ENCODE results near the gene SLC39A2. TPM values are rescaled to one million over a fixed set of nuclear protein-coding genes. Genes with fewer than 3 reads are reported as not detected.

The SLC39A2 gene
- total and polyA plus RNA-seq, 2 experiments from 2014 or later, result not detected

DNA sequence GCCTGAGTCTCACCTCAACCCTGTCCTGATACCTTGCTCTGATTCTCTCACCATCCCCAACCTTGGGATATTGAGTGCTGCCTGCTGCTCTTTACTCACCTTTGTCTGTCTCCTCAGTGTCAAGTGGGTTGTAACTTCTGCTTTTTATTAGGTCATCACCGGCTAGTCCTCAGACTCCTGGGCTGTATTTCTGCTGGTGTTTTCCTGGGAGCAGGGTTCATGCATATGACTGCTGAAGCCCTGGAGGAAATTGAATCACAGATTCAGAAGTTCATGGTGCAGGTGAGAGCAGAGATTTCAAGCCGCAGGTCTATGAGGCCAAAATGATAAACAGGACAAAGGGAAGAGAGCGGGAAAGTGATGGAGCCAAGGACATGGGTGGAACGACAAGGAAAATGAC, 498 bp downstream of the SLC39A2 start:
- H4K20me1 ChIP-seq (replicated peaks; ENCODE audit: insufficient read depth), result no peaks in the 10 kb centered on the region
- H3K9me2 ChIP-seq (ENCODE audit: insufficient read depth), result no peaks in the 10 kb centered on the region
- H3K27me3 ChIP-seq (ENCODE audit: insufficient read depth), result no peaks in the 10 kb centered on the region
- DNase-seq (ENCODE audit: low spot score) (no peak), ATAC-seq (no peak)
- Mint-ChIP-seq H3K4me3 (no peak overlapping the region), H3K27me3 (ENCODE audit: insufficient read depth, low read depth, poor library complexity) (peaks cover 2% of the 10 kb centered on the region), H3K9me3 (no peaks in the 10 kb centered on the region), H3K27ac (no peak overlapping the region), H3K4me1 (peaks cover 23% of the 10 kb centered on the region), H3K36me3 (ENCODE audit: low read depth) (peaks cover 21% of the 10 kb centered on the region)
- H3F3A ChIP-seq (replicated peaks; ENCODE audit: low read depth), result 0 out of 2 replicates have a peak, but pooled peaks cover 4% of the 10 kb centered on the region
- H3K4me1 ChIP-seq (ENCODE audit: insufficient read depth), result peaks cover 6% of the 10 kb centered on the region
- TF ChIP-seq EZH2 (IDR thresholded peaks at IDR 0.05; ENCODE audit: low read depth, unreplicated experiment) (no peak), EZH2phosphoT487 (IDR thresholded peaks at IDR 0.05; ENCODE audit: unreplicated experiment) (no peak), POLR2AphosphoS5 (IDR thresholded peaks at IDR 0.05; ENCODE audit: low read depth) (no peak), CREB1 (CRISPR knock-in tag; IDR thresholded peaks at IDR 0.05; ENCODE audit: low read depth) (no peak), JUNB (IDR thresholded peaks at IDR 0.05; ENCODE audit: unreplicated experiment) (no peak), ZNF331 (CRISPR knock-in tag; IDR thresholded peaks at IDR 0.05; ENCODE audit: low read depth) (no peak), ZNF114 (CRISPR knock-in tag; IDR thresholded peaks at IDR 0.05) (no peak), STAT1 (IDR thresholded peaks at IDR 0.05; ENCODE audit: unreplicated experiment) (no peak), NANOG (IDR thresholded peaks at IDR 0.05; ENCODE audit: borderline replicate concordance) (no peak)
- TF ChIP-seq, protein P1, sequence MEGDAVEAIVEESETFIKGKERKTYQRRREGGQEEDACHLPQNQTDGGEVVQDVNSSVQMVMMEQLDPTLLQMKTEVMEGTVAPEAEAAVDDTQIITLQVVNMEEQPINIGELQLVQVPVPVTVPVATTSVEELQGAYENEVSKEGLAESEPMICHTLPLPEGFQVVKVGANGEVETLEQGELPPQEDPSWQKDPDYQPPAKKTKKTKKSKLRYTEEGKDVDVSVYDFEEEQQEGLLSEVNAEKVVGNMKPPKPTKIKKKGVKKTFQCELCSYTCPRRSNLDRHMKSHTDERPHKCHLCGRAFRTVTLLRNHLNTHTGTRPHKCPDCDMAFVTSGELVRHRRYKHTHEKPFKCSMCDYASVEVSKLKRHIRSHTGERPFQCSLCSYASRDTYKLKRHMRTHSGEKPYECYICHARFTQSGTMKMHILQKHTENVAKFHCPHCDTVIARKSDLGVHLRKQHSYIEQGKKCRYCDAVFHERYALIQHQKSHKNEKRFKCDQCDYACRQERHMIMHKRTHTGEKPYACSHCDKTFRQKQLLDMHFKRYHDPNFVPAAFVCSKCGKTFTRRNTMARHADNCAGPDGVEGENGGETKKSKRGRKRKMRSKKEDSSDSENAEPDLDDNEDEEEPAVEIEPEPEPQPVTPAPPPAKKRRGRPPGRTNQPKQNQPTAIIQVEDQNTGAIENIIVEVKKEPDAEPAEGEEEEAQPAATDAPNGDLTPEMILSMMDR (conservative IDR thresholded peaks at IDR 0.05; ENCODE audit: low read depth in 2 of 2), result no peak
- TF ChIP-seq, protein P2, sequence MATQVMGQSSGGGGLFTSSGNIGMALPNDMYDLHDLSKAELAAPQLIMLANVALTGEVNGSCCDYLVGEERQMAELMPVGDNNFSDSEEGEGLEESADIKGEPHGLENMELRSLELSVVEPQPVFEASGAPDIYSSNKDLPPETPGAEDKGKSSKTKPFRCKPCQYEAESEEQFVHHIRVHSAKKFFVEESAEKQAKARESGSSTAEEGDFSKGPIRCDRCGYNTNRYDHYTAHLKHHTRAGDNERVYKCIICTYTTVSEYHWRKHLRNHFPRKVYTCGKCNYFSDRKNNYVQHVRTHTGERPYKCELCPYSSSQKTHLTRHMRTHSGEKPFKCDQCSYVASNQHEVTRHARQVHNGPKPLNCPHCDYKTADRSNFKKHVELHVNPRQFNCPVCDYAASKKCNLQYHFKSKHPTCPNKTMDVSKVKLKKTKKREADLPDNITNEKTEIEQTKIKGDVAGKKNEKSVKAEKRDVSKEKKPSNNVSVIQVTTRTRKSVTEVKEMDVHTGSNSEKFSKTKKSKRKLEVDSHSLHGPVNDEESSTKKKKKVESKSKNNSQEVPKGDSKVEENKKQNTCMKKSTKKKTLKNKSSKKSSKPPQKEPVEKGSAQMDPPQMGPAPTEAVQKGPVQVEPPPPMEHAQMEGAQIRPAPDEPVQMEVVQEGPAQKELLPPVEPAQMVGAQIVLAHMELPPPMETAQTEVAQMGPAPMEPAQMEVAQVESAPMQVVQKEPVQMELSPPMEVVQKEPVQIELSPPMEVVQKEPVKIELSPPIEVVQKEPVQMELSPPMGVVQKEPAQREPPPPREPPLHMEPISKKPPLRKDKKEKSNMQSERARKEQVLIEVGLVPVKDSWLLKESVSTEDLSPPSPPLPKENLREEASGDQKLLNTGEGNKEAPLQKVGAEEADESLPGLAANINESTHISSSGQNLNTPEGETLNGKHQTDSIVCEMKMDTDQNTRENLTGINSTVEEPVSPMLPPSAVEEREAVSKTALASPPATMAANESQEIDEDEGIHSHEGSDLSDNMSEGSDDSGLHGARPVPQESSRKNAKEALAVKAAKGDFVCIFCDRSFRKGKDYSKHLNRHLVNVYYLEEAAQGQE (IDR thresholded peaks at IDR 0.05; ENCODE audit: unreplicated experiment), result no peak
- TF ChIP-seq, protein P3, sequence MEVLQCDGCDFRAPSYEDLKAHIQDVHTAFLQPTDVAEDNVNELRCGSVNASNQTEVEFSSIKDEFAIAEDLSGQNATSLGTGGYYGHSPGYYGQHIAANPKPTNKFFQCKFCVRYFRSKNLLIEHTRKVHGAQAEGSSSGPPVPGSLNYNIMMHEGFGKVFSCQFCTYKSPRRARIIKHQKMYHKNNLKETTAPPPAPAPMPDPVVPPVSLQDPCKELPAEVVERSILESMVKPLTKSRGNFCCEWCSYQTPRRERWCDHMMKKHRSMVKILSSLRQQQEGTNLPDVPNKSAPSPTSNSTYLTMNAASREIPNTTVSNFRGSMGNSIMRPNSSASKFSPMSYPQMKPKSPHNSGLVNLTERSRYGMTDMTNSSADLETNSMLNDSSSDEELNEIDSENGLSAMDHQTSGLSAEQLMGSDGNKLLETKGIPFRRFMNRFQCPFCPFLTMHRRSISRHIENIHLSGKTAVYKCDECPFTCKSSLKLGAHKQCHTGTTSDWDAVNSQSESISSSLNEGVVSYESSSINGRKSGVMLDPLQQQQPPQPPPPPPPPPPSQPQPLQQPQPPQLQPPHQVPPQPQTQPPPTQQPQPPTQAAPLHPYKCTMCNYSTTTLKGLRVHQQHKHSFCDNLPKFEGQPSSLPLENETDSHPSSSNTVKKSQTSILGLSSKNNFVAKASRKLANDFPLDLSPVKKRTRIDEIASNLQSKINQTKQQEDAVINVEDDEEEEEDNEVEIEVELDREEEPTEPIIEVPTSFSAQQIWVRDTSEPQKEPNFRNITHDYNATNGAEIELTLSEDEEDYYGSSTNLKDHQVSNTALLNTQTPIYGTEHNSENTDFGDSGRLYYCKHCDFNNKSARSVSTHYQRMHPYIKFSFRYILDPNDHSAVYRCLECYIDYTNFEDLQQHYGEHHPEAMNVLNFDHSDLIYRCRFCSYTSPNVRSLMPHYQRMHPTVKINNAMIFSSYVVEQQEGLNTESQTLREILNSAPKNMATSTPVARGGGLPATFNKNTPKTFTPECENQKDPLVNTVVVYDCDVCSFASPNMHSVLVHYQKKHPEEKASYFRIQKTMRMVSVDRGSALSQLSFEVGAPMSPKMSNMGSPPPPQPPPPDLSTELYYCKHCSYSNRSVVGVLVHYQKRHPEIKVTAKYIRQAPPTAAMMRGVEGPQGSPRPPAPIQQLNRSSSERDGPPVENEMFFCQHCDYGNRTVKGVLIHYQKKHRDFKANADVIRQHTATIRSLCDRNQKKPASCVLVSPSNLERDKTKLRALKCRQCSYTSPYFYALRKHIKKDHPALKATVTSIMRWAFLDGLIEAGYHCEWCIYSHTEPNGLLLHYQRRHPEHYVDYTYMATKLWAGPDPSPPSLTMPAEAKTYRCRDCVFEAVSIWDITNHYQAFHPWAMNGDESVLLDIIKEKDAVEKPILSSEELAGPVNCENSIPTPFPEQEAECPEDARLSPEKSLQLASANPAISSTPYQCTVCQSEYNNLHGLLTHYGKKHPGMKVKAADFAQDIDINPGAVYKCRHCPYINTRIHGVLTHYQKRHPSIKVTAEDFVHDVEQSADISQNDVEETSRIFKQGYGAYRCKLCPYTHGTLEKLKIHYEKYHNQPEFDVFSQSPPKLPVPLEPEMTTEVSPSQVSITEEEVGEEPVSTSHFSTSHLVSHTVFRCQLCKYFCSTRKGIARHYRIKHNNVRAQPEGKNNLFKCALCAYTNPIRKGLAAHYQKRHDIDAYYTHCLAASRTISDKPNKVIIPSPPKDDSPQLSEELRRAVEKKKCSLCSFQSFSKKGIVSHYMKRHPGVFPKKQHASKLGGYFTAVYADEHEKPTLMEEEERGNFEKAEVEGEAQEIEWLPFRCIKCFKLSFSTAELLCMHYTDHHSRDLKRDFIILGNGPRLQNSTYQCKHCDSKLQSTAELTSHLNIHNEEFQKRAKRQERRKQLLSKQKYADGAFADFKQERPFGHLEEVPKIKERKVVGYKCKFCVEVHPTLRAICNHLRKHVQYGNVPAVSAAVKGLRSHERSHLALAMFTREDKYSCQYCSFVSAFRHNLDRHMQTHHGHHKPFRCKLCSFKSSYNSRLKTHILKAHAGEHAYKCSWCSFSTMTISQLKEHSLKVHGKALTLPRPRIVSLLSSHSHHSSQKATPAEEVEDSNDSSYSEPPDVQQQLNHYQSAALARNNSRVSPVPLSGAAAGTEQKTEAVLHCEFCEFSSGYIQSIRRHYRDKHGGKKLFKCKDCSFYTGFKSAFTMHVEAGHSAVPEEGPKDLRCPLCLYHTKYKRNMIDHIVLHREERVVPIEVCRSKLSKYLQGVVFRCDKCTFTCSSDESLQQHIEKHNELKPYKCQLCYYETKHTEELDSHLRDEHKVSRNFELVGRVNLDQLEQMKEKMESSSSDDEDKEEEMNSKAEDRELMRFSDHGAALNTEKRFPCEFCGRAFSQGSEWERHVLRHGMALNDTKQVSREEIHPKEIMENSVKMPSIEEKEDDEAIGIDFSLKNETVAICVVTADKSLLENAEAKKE (CRISPR knock-in tag; IDR thresholded peaks at IDR 0.05), result no peak
- TF ChIP-seq, protein P4, sequence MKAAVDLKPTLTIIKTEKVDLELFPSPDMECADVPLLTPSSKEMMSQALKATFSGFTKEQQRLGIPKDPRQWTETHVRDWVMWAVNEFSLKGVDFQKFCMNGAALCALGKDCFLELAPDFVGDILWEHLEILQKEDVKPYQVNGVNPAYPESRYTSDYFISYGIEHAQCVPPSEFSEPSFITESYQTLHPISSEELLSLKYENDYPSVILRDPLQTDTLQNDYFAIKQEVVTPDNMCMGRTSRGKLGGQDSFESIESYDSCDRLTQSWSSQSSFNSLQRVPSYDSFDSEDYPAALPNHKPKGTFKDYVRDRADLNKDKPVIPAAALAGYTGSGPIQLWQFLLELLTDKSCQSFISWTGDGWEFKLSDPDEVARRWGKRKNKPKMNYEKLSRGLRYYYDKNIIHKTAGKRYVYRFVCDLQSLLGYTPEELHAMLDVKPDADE (IDR thresholded peaks at IDR 0.05), result no peak
- no peaks in the 10 kb centered on the region for H3K79me2 ChIP-seq (replicated peaks; ENCODE audit: insufficient read depth)
- H3K36me3 ChIP-seq (ENCODE audit: insufficient read depth), result peaks cover 19% of the 10 kb centered on the region
- H3K4me2 ChIP-seq, result no peak overlapping the region
- no peak overlapping the region for H3K4me3 ChIP-seq
- no peak overlapping the region for H3K27ac ChIP-seq (ENCODE audit: low read depth)
- H2AFZ ChIP-seq, result no peak overlapping the region
